H1 (cell line): Measurements from ENCODE around the gene OSBP2. TPM values are rescaled to one million over a fixed set of nuclear protein-coding genes. Genes with fewer than 3 reads are reported as not detected.

Source experiments
- CTCF ChIA-PET: fragments of 300-600 bp; sonication (Branson Sonifier 250); formaldehyde crosslinking; loops from one replicate; lab custom pipeline; 2021; ENCODE audit not compliant: partially characterized antibody; lab: Charles Lee
- POLR2A ChIA-PET: fragments of 300-600 bp; sonication (Branson Sonifier 250); formaldehyde crosslinking; loops from one replicate; lab custom pipeline; 2021; ENCODE audit warnings: inconsistent platforms; ENCODE audit not compliant: partially characterized antibody; lab: Charles Lee
- DNase-seq, 2 experiments: peaks; one replicate each; pipeline versions ENCODE4 v3.0.0 to v3.0.0-alpha.2; 2010 to 2022; ENCODE audit warnings: low spot score in 2 of 2, low read depth in 1 of 2, mixed read lengths in 1 of 2
- FAIRE-seq: peaks from 2 replicates; lab custom pipeline; 2011; peaks lifted over from hg19 to GRCh38; lab: Jason Lieb, UNC
- H2AFZ ChIP-seq: 2 replicates; pipeline ENCODE4 v1.8.1; 2012; ENCODE audit warnings: low read length, inconsistent platforms
- H2AK5ac ChIP-seq: 2 replicates; pipeline ENCODE4 v1.6.1; 2013; ENCODE audit warnings: low read depth, low read length
- H2BK120ac ChIP-seq: replicated peaks from 2 replicates; pipeline ENCODE3; 2013; ENCODE audit warnings: low read depth, low read length, inconsistent platforms
- H2BK12ac ChIP-seq: 2 replicates; pipeline ENCODE4 v1.6.1; 2013; ENCODE audit warnings: low read depth, low read length
- H2BK15ac ChIP-seq: 2 replicates; pipeline ENCODE4 v1.6.1; 2013; ENCODE audit warnings: low read length
- H2BK20ac ChIP-seq: 2 replicates; pipeline ENCODE4 v1.6.1; 2013; ENCODE audit warnings: low read length
- H2BK5ac ChIP-seq: 2 replicates; pipeline ENCODE4 v1.6.1; 2013; ENCODE audit warnings: low read depth, low read length
- H3K14ac ChIP-seq: 2 replicates; pipeline ENCODE4 v1.6.1; 2013; ENCODE audit warnings: inconsistent platforms; ENCODE audit not compliant: insufficient read length
- H3K18ac ChIP-seq: 2 replicates; pipeline ENCODE4 v1.6.1; 2013; ENCODE audit warnings: low read length; ENCODE audit errors: extremely low read depth
- H3K23ac ChIP-seq: 2 replicates; pipeline ENCODE4 v1.6.1; 2013; ENCODE audit warnings: inconsistent platforms; ENCODE audit not compliant: insufficient read length
- H3K23me2 ChIP-seq: 2 replicates; pipeline ENCODE4 v1.6.1; 2013; ENCODE audit warnings: low read depth, low read length
- H3K27ac ChIP-seq: 2 replicates; pipeline ENCODE4 v1.6.1; 2011; ENCODE audit warnings: low read depth, low read length, inconsistent platforms
- H3K27me3 ChIP-seq, 4 experiments: replicated peaks in 1 of 4; 1 replicate in 1 of 4; 2 replicates in 3 of 4; pipeline versions ENCODE4 v1.6.1 to v1.8.1; 2011 to 2013; ENCODE audit warnings: low read length in 3 of 4, mild to moderate bottlenecking in 3 of 4, inconsistent platforms in 2 of 4, mixed read lengths in 2 of 4, moderate library complexity in 1 of 4; ENCODE audit not compliant: control insufficient read depth in 3 of 4, insufficient read depth in 3 of 4; ENCODE audit errors: extremely low read depth in 1 of 4
- H3K36me3 ChIP-seq, 4 experiments: 2 replicates each; pipeline versions ENCODE4 v1.6.1 to v1.8.1; 2011 to 2013; ENCODE audit warnings: mild to moderate bottlenecking in 4 of 4, low read length in 3 of 4, moderate library complexity in 2 of 4, control low read depth in 1 of 4, inconsistent platforms in 1 of 4; ENCODE audit not compliant: insufficient read depth in 4 of 4, control insufficient read depth in 2 of 4
- H3K4ac ChIP-seq: replicated peaks from 2 replicates; pipeline ENCODE3; 2013; ENCODE audit warnings: low read length, low read depth, mixed read lengths, inconsistent platforms; ENCODE audit not compliant: insufficient read length
- H3K4me1 ChIP-seq, 4 experiments: replicated peaks in 1 of 4; 1 replicate in 1 of 4; 2 replicates in 3 of 4; pipeline versions ENCODE4 v1.6.1 to v1.8.1; 2011 to 2013; ENCODE audit warnings: low read length in 3 of 4, inconsistent platforms in 2 of 4, mixed read lengths in 1 of 4; ENCODE audit not compliant: insufficient read depth in 4 of 4, control insufficient read depth in 3 of 4
- H3K4me2 ChIP-seq, 2 experiments: 2 replicates each; pipeline versions ENCODE4 v1.6.1 to v1.8.1; 2011 to 2013; ENCODE audit warnings: low read depth in 2 of 2, low read length in 2 of 2, control low read depth in 1 of 2, inconsistent platforms in 1 of 2, mild to moderate bottlenecking in 1 of 2; ENCODE audit not compliant: insufficient read depth in 1 of 2
- H3K4me3 ChIP-seq, 4 experiments: fragments of 200-600, 300-600 bp in 1 of 4; sonication (generic), shearing (Covaris generic), sonication (Bioruptor Twin) in 1 of 4; 2 replicates each; pipeline versions ENCODE4 v1.5.1 to v1.8.1; 2011 to 2016; ENCODE audit warnings: low read length in 4 of 4, low read depth in 3 of 4, control low read depth in 2 of 4, inconsistent platforms in 2 of 4, mild to moderate bottlenecking in 2 of 4, mixed read lengths in 1 of 4, moderate library complexity in 1 of 4; ENCODE audit not compliant: insufficient read depth in 2 of 4; ENCODE audit errors: extremely low read depth in 1 of 4
- H3K56ac ChIP-seq: replicated peaks from 2 replicates; pipeline ENCODE3; 2013; ENCODE audit warnings: low read depth, mild to moderate bottlenecking, mixed read lengths, low read length, inconsistent platforms; ENCODE audit not compliant: insufficient read length
- H3K79me1 ChIP-seq: 2 replicates; pipeline ENCODE4 v1.6.1; 2013; ENCODE audit warnings: low read depth, low read length, control low read depth
- H3K79me2 ChIP-seq, 2 experiments: 2 replicates each; pipeline versions ENCODE4 v1.6.1 to v1.8.1; 2012 to 2013; ENCODE audit warnings: low read length in 2 of 2, mild to moderate bottlenecking in 2 of 2, inconsistent platforms in 1 of 2; ENCODE audit not compliant: insufficient read depth in 2 of 2, control insufficient read depth in 1 of 2
- H3K9ac ChIP-seq, 4 experiments: replicated peaks in 1 of 4; 1 replicate in 1 of 4; 2 replicates in 3 of 4; pipeline versions ENCODE4 v1.6.1 to v1.8.1; 2011 to 2013; ENCODE audit warnings: low read depth in 3 of 4, low read length in 3 of 4, control low read depth in 2 of 4, mild to moderate bottlenecking in 2 of 4, moderate library complexity in 2 of 4, inconsistent platforms in 1 of 4; ENCODE audit errors: extremely low read depth in 1 of 4
- H3K9me3 ChIP-seq, 2 experiments: 2 replicates each; pipeline versions ENCODE4 v1.6.1 to v1.8.1; 2012 to 2013; ENCODE audit warnings: mild to moderate bottlenecking in 2 of 2, moderate library complexity in 2 of 2, control low read depth in 1 of 2, inconsistent platforms in 1 of 2, low read depth in 1 of 2, low read length in 1 of 2, mixed read lengths in 1 of 2; ENCODE audit not compliant: insufficient read depth in 2 of 2
- H4K20me1 ChIP-seq, 2 experiments: replicated peaks in 1 of 2; 2 replicates each; pipeline versions ENCODE3 to v1.8.1; 2011 to 2013; ENCODE audit warnings: inconsistent platforms in 2 of 2, low read length in 2 of 2, mild to moderate bottlenecking in 1 of 2; ENCODE audit not compliant: insufficient read depth in 2 of 2, control insufficient read depth in 1 of 2
- H4K5ac ChIP-seq: 2 replicates; pipeline ENCODE4 v1.6.1; 2013; ENCODE audit warnings: low read length, low read depth, mixed read lengths, inconsistent platforms; ENCODE audit not compliant: insufficient read length
- H4K8ac ChIP-seq: 2 replicates; pipeline ENCODE4 v1.8.0; 2013; ENCODE audit warnings: mild to moderate bottlenecking, moderate library complexity, low read length, inconsistent platforms; ENCODE audit not compliant: insufficient read depth; ENCODE audit errors: extremely low read depth
- H4K91ac ChIP-seq: replicated peaks from 2 replicates; pipeline ENCODE3; 2013; ENCODE audit warnings: low read length, mixed read lengths, inconsistent platforms; ENCODE audit not compliant: insufficient read length
- ASH2L ChIP-seq: fragments of 200-600, 300-600 bp; sonication (generic); IDR thresholded peaks from one replicate; pipeline ENCODE4 v1.7.1; 2017; ENCODE audit warnings: low read length
- BCL11A ChIP-seq, 2 experiments: IDR thresholded peaks; one replicate each; pipeline ENCODE4 v1.6.1; 2011; ENCODE audit warnings: low read depth in 2 of 2, low read length in 2 of 2, mild to moderate bottlenecking in 2 of 2
- EGR1 ChIP-seq: IDR thresholded peaks from 2 replicates; pipeline ENCODE4 v1.6.1; 2011; ENCODE audit warnings: low read depth, low read length, borderline replicate concordance
- EZH2 ChIP-seq: fragments of 200-600 bp; sonication (generic); IDR thresholded peaks from 2 replicates; pipeline ENCODE4 v1.7.1; 2012; ENCODE audit warnings: low read depth, mild to moderate bottlenecking, moderate library complexity, low read length, inconsistent platforms; ENCODE audit not compliant: severe bottlenecking
- HDAC6 ChIP-seq: IDR thresholded peaks from one replicate; pipeline ENCODE4 v1.7.1; 2012; ENCODE audit warnings: low read depth, mild to moderate bottlenecking, inconsistent platforms, low read length, moderate library complexity
- KDM4A ChIP-seq: IDR thresholded peaks from one replicate; pipeline ENCODE4 v1.7.1; 2012; ENCODE audit warnings: low read depth, mild to moderate bottlenecking, moderate library complexity, low read length, inconsistent platforms; ENCODE audit not compliant: severe bottlenecking
- MAX ChIP-seq: IDR thresholded peaks from 2 replicates; pipeline ENCODE4 v1.6.1; 2012; ENCODE audit warnings: inconsistent platforms
- POLR2AphosphoS5 ChIP-seq: IDR thresholded peaks from 2 replicates; pipeline ENCODE4 v1.6.1; 2011; ENCODE audit warnings: low read depth, low read length
- SIN3A ChIP-seq, 2 experiments: IDR thresholded peaks in 1 of 2; conservative IDR thresholded peaks in 1 of 2; 2 replicates each; pipeline ENCODE4 v1.6.1; 2011 to 2012; ENCODE audit warnings: low read length in 2 of 2, improper control_type of control experiment in 1 of 2, low read depth in 1 of 2, mild to moderate bottlenecking in 1 of 2
- ZNF274 ChIP-seq: IDR thresholded peaks from 2 replicates; pipeline ENCODE4 v1.7.0; 2012; ENCODE audit warnings: low read length, borderline replicate concordance; ENCODE audit errors: extremely low read depth
- WGBS, 2 experiments: shearing (Covaris generic) in 1 of 2; methylation state at CpG; one replicate each; pipeline versions ENCODE4 v1.1.6 to v1.1.7; 2013 to 2015; ENCODE audit warnings: low lambda C conversion rate in 2 of 2, mixed read lengths in 2 of 2, inconsistent platforms in 1 of 2, low coverage in 1 of 2, missing lambda C conversion rate in 1 of 2; ENCODE audit not compliant: insufficient replicate concordance in 2 of 2, insufficient coverage in 1 of 2, insufficient read length in 1 of 2; ENCODE audit errors: extremely low coverage in 1 of 2, missing lambda C conversion rate in 1 of 2; 5-methylcytosine and 5-hydroxymethylcytosine counted together
- polyA plus RNA-seq, 7 experiments: library from polyadenylated mRNA; depleted of rRNA in 3 of 7; stranded (reverse) in 5 of 7; unstranded in 2 of 7; fragments of >200 nt in 5 of 7; fragments of 200-250 nt in 2 of 7; gene quantifications; 1 replicate in 5 of 7; 2 replicates in 1 of 7; 4 replicates in 1 of 7; pipeline versions ENCODE4 v1.2.1 to v1.2.3, GENCODE V29; 2011 to 2013; ENCODE audit warnings: missing spikeins in 2 of 7, mixed read lengths in 2 of 7
- total RNA-seq: library from RNA; stranded (reverse); fragmentation: NEBNext Ultra II Directional; extraction: Animal tissue kit (Norgen Biotek cat#: 25700); gene quantifications from 2 replicates; pipeline ENCODE4 v1.2.1, GENCODE V29; 2021

OSBP2 gene
- total and polyA plus RNA-seq, 2 of the 8 experiments (the other 6 are each of a cell fraction or from before 2014, with no cell fraction given), result 3.4 to 3.7 TPM

GRCh38 chr22:30868663-30869385 is 174.2 kb downstream of the OSBP2 start:
- Histone ChIP-seq H3K27me3 (no peaks in the 10 kb centered on the region), H3K27ac (no peak overlapping the region), H3K56ac (no peak overlapping the region), H2BK20ac (no peak overlapping the region), H2BK5ac (no peak overlapping the region), H3K23ac (no peak overlapping the region), H3K4me1 (peaks cover 0 to 2% (median 0%) of the 10 kb centered on the region in 4 experiments; a peak in 1 of 7 replicates), H3K9ac (no peak overlapping the region), H3K23me2 (no peaks in the 10 kb centered on the region), H4K20me1 (no peaks in the 10 kb centered on the region), H3K79me1 (no peaks in the 10 kb centered on the region), H3K4me2 (no peak overlapping the region), H4K8ac (no peak overlapping the region; the same call in 1 of the 2 replicates), H3K9me3 (no peaks in the 10 kb centered on the region), H2AK5ac (no peak overlapping the region; the same call in 1 of the 2 replicates), H3K14ac (no peak overlapping the region), H2AFZ (no peak overlapping the region), H3K4me3 (no peak overlapping the region), H3K4ac (no peak overlapping the region), H2BK15ac (no peak overlapping the region), H3K36me3 (no peaks in the 10 kb centered on the region), H4K5ac (no peak overlapping the region), H4K91ac (no peak overlapping the region), H3K18ac (no peak overlapping the region), H2BK12ac (no peak overlapping the region), H2BK120ac (no peak overlapping the region), H3K79me2 (no peaks in the 10 kb centered on the region)
- WGBS, 2 experiments, result 87% methylated on average over 12 of the region's 12 CpGs; no CpG with 5 or more reads in 1 of the 2 experiments
- ChIA-PET POLR2A (interaction anchor here (0.6 kb wide), 1 partner anchor 27 kb away, joined by 3 read pairs; no protein-coding TSS in a partner anchor), CTCF (interaction anchor here (0.6 to 3.1 kb wide), 5 partner anchors 12 to 236 kb away, joined by 3 to 12 read pairs (median 3); no protein-coding TSS in a partner anchor)
- TF ChIP-seq SIN3A (conservative IDR thresholded peaks at IDR 0.05 in 1 of 2, IDR thresholded peaks at IDR 0.05 in 1 of 2; ENCODE audit: low read depth in 1 of 2, low read length in 2 of 2), result no peak
- TF ChIP-seq BCL11A (IDR thresholded peaks at IDR 0.05; ENCODE audit: low read depth in 2 of 2, low read length in 2 of 2), result no peak
- no peak for TF ChIP-seq KDM4A
- no peak for TF ChIP-seq ZNF274
- no peak for TF ChIP-seq POLR2AphosphoS5
- no peak for TF ChIP-seq EZH2
- TF ChIP-seq ASH2L, result no peak
- no peak for TF ChIP-seq MAX
- no peak for TF ChIP-seq HDAC6
- TF ChIP-seq EGR1, result no peak
- FAIRE-seq, result no peak
- DNase-seq, result no peak
